ENCODE results near the gene C13orf46. TPM values are rescaled to one million over a fixed set of nuclear protein-coding genes. Genes with fewer than 3 reads are reported as not detected.
"Not testable (repeated sequence)": the region's sequence is repeated elsewhere in the genome, so short reads cannot be mapped to it uniquely, and the experiment has no call there.

Gene C13orf46
- total RNA-seq, 1 donor from 2014 or later = 0.65 TPM

DNA sequence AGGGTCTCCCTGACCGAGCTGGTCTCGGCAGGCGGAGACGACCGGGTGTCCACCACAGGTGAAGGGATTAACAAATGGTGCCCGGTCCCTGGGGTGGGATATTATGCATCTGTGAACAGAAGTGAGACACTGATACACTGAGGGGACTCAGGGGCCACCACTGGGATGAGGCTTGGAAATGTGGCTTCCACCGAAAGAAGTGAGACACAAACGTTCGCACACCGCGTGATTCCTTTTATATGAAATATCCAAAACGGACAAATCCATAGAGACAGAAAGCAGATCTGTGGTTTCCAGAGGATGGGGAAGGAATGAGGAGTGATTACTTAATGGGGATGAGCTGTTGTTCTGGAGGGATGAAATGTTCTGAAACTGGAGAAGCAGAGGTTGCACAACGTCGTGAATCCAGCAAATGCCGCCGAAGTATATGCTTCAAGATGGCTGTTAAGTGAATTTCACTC, 47.5 kb downstream of the C13orf46 start:
- DNase-seq (ENCODE audit: low read depth) = no peak

DNA sequence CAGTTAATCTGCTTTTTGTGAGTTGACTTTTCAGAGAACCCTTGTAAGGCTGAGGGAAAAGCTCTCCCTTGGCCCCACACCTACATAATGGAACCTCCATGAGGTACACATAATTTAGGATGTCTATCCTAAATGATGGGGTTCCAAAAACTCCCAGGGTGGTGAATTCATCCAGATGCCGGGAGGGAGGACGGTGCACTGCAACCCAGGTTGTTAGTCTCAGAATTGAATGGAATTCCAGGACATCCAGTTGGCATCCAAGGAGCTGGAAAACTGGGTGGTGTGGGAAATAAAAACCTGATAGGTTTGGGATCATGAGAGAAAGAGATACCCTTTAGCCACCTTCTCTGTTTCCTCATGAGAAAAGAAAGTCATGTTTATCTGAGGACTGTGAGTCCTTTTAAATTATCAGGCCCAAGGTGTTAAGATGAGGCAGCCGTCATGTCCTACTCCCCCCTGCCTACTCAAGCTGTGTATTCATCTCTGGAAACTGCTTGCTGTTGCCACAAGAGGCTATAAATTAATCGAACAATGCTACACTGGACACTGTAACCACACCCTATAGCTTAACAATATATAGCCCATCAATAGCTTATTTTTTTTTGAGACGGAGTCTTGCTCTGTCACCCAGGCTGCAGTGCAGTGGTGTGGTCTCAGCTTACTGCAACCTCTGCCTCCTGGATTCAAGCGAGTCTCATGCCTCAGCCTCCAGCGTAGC, 49.5 kb downstream of the C13orf46 start:
- no peak for DNase-seq (ENCODE audit: low read depth)

- no peak for DNase-seq (ENCODE audit: low read depth)
Observed at GRCh38 chr13:113923376-113924063, 50.4 kb downstream of the C13orf46 start.

GRCh38 chr13:113922412-113923118, 51.3 kb downstream of the C13orf46 start:
- DNase-seq (ENCODE audit: low read depth) = no peak

DNA sequence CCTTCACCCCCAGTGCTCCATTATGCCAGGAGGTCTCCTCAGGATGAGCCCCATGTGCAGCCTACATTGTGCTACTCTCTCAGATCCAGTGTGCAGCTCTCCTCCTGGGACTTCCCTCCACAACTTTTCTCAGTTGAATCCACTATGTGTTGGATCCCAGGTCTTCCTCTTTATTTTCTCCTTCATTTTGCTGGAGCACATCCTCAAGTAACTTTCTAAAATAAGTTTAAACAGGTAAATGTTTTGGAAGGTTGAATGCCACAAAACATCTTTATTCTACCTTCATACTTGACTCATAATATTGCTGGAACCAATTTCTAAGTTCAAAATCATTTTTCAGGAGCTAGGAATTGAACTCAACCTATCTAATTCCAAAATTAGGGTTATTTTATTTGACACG, 52.1 kb downstream of the C13orf46 start:
- no peak for DNase-seq (ENCODE audit: low read depth)

GRCh38 chr13:113920606-113921286, 53.1 kb downstream of the C13orf46 start:
- DNase-seq (ENCODE audit: low read depth) = no peak

GRCh38 chr13:113919761-113920559, 53.9 kb downstream of the C13orf46 start:
- DNase-seq (ENCODE audit: low read depth) = no peak

DNA sequence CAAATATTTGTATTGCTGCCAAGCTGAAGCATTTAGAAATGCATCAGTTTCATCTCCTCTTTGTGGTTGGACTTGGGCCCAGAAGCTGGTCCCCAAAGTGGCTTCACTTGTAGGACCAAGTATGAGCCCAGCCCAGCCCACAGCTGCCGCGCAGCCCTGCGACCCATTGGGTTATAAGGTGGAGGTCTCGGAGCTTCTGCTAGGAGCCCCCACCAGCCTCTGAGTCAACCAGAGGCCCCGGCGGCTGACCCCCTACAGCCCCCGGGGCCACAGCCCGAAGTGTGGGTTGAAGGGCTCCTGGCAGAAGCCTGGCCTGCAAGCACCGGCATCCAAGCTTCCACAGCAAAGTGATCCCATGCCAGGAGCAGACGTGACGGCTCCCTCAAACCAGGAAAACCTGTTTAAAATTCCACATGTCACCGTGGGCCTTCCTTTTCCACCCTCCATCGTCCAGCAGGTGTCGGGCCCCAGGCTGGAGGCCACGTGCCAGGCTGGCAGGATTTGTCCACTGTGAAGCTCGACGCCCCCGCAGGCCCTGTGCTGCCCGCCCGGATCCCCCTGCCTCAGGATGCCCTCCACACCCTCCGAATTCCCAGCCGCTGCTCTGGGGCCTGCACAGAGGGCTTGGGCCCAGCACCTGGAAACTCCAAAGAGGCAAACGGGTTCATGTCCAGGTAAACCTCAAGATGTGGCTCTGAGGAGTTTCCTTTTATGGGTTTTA, 54.7 kb downstream of the C13orf46 start:
- DNase-seq (ENCODE audit: low read depth) = no peak

DNA sequence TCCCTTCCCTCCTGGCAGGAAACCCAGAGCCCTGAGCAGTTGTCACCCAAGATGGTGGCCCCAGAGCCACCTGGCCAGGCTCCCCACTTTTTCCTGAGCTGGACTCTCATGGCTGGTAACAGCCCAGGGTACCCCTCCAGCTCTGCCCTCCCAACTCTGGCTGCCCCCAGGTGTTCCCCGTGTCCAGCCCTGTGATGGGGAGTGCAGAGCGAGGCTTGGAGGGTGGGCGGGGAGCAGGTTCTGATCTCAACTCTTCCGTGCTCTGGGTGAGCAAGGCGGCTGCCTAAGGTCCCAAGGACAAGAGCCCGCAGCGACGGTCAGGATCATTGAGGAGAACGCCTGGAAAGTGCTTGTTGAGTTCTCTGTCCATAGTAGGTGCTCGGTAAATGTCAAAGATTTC, 55.3 kb downstream of the C13orf46 start:
- no peak for DNase-seq (ENCODE audit: low read depth)

- no peak for DNase-seq (ENCODE audit: low read depth)
Observed at GRCh38 chr13:113917594-113918371, 56.1 kb downstream of the C13orf46 start.

DNA sequence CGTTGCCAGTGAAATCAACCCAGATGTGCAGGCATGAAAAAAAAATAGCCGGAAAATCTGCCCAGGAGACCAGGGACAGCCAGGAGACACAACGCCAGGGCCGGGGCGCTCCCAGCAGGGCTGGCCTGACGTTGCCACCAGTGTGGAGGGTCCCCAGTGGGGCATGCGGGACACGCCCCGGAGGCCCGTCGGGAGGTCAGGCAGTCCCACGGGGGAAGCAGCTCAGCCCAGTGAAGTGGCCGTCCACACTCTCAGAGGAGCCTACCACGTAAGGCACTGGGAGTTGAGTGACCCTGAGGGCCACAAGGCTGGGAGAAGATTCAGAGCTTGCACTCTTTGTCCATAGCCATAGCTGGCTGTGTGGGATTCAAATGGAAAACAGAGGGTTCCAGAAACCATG, 56.8 kb downstream of the C13orf46 start:
- no peak for DNase-seq (ENCODE audit: low read depth)

- DNase-seq (ENCODE audit: low read depth) = peak; percentile 67
Observed at GRCh38 chr13:113916330-113916815, 57.5 kb downstream of the C13orf46 start.

GRCh38 chr13:113915786-113916329, 58.0 kb downstream of the C13orf46 start:
- no peak for DNase-seq (ENCODE audit: low read depth)

- no peak for DNase-seq (ENCODE audit: low read depth)
Observed at GRCh38 chr13:113915012-113915763, 58.7 kb downstream of the C13orf46 start.

DNA sequence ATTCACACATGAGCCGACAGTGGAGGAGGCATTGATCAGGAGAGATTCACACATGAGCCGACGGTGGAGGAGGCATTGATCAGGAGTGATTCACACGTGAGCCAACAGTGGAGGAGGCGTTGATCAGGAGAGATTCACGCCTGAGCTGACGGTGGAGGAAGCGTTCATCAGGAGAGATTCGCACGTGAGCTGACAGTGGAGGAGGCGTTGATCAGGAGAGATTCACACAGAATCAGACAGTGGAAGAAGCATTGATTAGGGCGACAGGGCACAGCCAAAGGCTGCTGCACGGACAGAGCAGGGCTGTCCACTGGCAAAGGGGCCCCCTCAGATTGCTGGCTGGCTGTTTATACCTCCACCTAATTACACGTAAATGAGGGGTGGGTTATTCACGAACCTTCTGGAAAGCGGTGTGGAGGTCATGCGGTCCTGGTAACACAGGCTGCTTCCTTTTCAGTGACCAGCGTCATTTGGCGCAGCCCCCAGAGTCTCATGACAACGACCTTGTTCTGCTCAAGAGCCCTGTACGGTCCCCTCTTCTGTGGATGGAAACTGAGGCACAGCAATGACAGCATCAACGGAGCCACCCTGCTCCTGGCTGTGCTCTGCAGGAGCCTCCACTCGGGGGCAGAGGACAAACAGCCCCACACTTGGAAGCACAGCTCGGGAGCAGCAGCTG, 59.4 kb downstream of the C13orf46 start:
- no peak for DNase-seq (ENCODE audit: low read depth)

DNA sequence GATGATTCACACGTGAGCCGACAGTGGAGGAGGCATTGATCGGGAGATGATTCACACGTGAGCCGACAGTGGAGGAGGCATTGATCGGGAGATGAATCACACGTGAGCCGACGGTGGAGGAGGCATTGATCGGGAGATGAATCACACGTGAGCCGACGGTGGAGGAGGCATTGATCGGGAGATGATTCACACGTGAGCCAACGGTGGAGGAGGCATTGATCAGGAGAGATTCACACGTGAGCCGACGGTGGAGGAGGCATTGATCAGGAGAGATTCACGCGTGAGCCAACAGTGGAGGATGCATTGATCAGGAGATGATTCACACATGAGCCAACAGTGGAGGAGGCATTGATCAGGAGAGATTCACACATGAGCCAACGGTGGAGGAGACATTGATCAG, 60.0 kb downstream of the C13orf46 start:
- DNase-seq (ENCODE audit: low read depth) = not testable (repeated sequence)

GRCh38 chr13:113913408-113913807, 60.5 kb downstream of the C13orf46 start:
- DNase-seq (ENCODE audit: low read depth) = not testable (repeated sequence)

GRCh38 chr13:113912596-113912995, 61.3 kb downstream of the C13orf46 start:
- DNase-seq (ENCODE audit: low read depth) = no peak
